Liver (tissue), 9 donors: ENCODE results near the gene NLRP11. TPM values are rescaled to one million over a fixed set of nuclear protein-coding genes. Genes with fewer than 3 reads are reported as not detected.

Experiments
- DNase-seq: peaks from one replicate; pipeline ENCODE4 v3.0.0-alpha.2; 2017; ENCODE audit warnings: low spot score
- H3K27ac ChIP-seq, 2 donors: one replicate each; pipeline ENCODE4 v1.7.0; 2013; ENCODE audit warnings: inconsistent platforms in 2 of 2, low read length in 2 of 2, control low read depth in 1 of 2, low read depth in 1 of 2, mild to moderate bottlenecking in 1 of 2
- H3K27me3 ChIP-seq, 4 donors: one replicate each; pipeline versions ENCODE4 v1.6.1 to v1.7.0; 2013; ENCODE audit warnings: low read length in 3 of 4, inconsistent platforms in 1 of 4, mild to moderate bottlenecking in 1 of 4, moderate library complexity in 1 of 4; ENCODE audit not compliant: control insufficient read depth in 4 of 4, insufficient read depth in 4 of 4
- H3K36me3 ChIP-seq, 4 donors: one replicate each; pipeline versions ENCODE4 v1.6.1 to v1.7.0; 2013; ENCODE audit warnings: low read length in 3 of 4, mild to moderate bottlenecking in 3 of 4, low read depth in 1 of 4, moderate library complexity in 1 of 4; ENCODE audit not compliant: control insufficient read depth in 4 of 4, insufficient read depth in 3 of 4
- H3K4me1 ChIP-seq, 4 donors: one replicate each; pipeline versions ENCODE4 v1.6.1 to v1.7.0; 2013; ENCODE audit warnings: low read length in 3 of 4, mild to moderate bottlenecking in 3 of 4, moderate library complexity in 1 of 4; ENCODE audit not compliant: control insufficient read depth in 4 of 4, insufficient read depth in 4 of 4
- H3K4me3 ChIP-seq, 3 donors: one replicate each; pipeline versions ENCODE4 v1.6.1 to v1.7.0; 2013; ENCODE audit warnings: low read length in 3 of 3, control low read depth in 1 of 3, low read depth in 1 of 3, mild to moderate bottlenecking in 1 of 3
- H3K9ac ChIP-seq, 2 donors: one replicate each; pipeline ENCODE4 v1.7.0; 2013; ENCODE audit warnings: low read length in 2 of 2, mild to moderate bottlenecking in 2 of 2, moderate library complexity in 2 of 2, control low read depth in 1 of 2, low read depth in 1 of 2
- H3K9me3 ChIP-seq, 4 donors: one replicate each; pipeline versions ENCODE4 v1.6.1 to v1.7.0; 2013; ENCODE audit warnings: low read length in 3 of 4; ENCODE audit not compliant: control insufficient read depth in 4 of 4
- ATF3 ChIP-seq: IDR thresholded peaks from 2 replicates; pipeline ENCODE4 v1.6.1; 2016; ENCODE audit warnings: antibody characterized with exemption
- CTCF ChIP-seq: fragments of 150-350 bp; IDR thresholded peaks from 2 replicates; pipeline ENCODE4 v1.5.1; 2017; ENCODE audit warnings: improper control_type of control experiment, low read depth, low read length; ENCODE audit not compliant: missing input control
- EGR1 ChIP-seq, 2 donors: IDR thresholded peaks; 2 replicates each; pipeline ENCODE4 v1.6.1; 2016 to 2018; ENCODE audit warnings: antibody characterized with exemption in 2 of 2, low read depth in 2 of 2
- FOXA1 ChIP-seq: IDR thresholded peaks from 2 replicates; pipeline ENCODE4 v1.6.1; 2016; ENCODE audit warnings: antibody characterized with exemption
- FOXA2 ChIP-seq: IDR thresholded peaks from 2 replicates; pipeline ENCODE4 v1.6.1; 2016; ENCODE audit warnings: antibody characterized with exemption
- GABPA ChIP-seq, 2 donors: IDR thresholded peaks in 1 of 2; conservative IDR thresholded peaks in 1 of 2; 2 replicates each; pipeline ENCODE4 v1.6.1; 2016; ENCODE audit warnings: antibody characterized with exemption in 2 of 2, mild to moderate bottlenecking in 1 of 2, moderate library complexity in 1 of 2
- HNF4A ChIP-seq, 2 donors: conservative IDR thresholded peaks; 2 replicates each; pipeline ENCODE4 v1.6.1; 2016; ENCODE audit warnings: antibody characterized with exemption in 2 of 2, mild to moderate bottlenecking in 2 of 2
- HNF4G ChIP-seq: IDR thresholded peaks from 2 replicates; pipeline ENCODE4 v1.6.1; 2016; ENCODE audit warnings: antibody characterized with exemption
- JUND ChIP-seq, 2 donors: IDR thresholded peaks; 2 replicates each; pipeline ENCODE4 v1.6.1; 2016; ENCODE audit warnings: antibody characterized with exemption in 2 of 2
- MAX ChIP-seq: IDR thresholded peaks from 2 replicates; pipeline ENCODE4 v1.6.1; 2016; ENCODE audit warnings: antibody characterized with exemption
- NR2F2 ChIP-seq: IDR thresholded peaks from 2 replicates; pipeline ENCODE4 v1.6.1; 2016; ENCODE audit warnings: antibody characterized with exemption
- RAD21 ChIP-seq, 2 donors: IDR thresholded peaks; 2 replicates each; pipeline ENCODE4 v1.6.1; 2016; ENCODE audit warnings: antibody characterized with exemption in 2 of 2, mild to moderate bottlenecking in 2 of 2
- REST ChIP-seq: IDR thresholded peaks from 2 replicates; pipeline ENCODE4 v1.6.1; 2016; ENCODE audit warnings: antibody characterized with exemption, mild to moderate bottlenecking
- RXRA ChIP-seq, 2 donors: IDR thresholded peaks; 2 replicates each; pipeline ENCODE4 v1.6.1; 2017 to 2018; ENCODE audit warnings: antibody characterized with exemption in 2 of 2, mild to moderate bottlenecking in 1 of 2
- SP1 ChIP-seq: IDR thresholded peaks from 2 replicates; pipeline ENCODE4 v1.6.1; 2018; ENCODE audit warnings: antibody characterized with exemption, mild to moderate bottlenecking
- TAF1 ChIP-seq: conservative IDR thresholded peaks from 2 replicates; pipeline ENCODE4 v1.6.1; 2016; ENCODE audit warnings: antibody characterized with exemption, mild to moderate bottlenecking
- YY1 ChIP-seq: IDR thresholded peaks from 2 replicates; pipeline ENCODE4 v1.6.1; 2016; ENCODE audit warnings: antibody characterized with exemption, mild to moderate bottlenecking
- ZBTB33 ChIP-seq: IDR thresholded peaks from 2 replicates; pipeline ENCODE4 v1.6.1; 2016; ENCODE audit warnings: antibody characterized with exemption
- WGBS: extraction: QIAGEN DNeasy Blood & Tissue Kit; methylation state at CpG from one replicate; pipeline ENCODE4 v1.1.7; 2013; 5-methylcytosine and 5-hydroxymethylcytosine counted together
- polyA plus RNA-seq, 2 donors: library from polyadenylated mRNA; stranded (reverse) in 1 of 2; unstranded in 1 of 2; fragments of 200-250 nt in 1 of 2; fragments of >200 nt in 1 of 2; fragmentation: Nextera tagmentation in 1 of 2; extraction: Ambion mirVana in 1 of 2; gene quantifications; one replicate each; pipeline versions ENCODE4 v1.2.1 to v1.2.3, GENCODE V29; 2013 to 2015
- total RNA-seq, 2 donors: library from RNA; depleted of rRNA; stranded (reverse); fragments of >200 nt; gene quantifications; one replicate each; pipeline ENCODE4 v1.2.3, GENCODE V29; 2014
- donor health status: healthy.
- donor health status: healthy.
- donor health status: healthy.
- donor health status: healthy.
- donor health status: healthy.

The NLRP11 gene
- total and polyA plus RNA-seq, 4 donors, result 0.28 to 0.33 TPM; not detected in 2

GRCh38 chr19:55802281-55802680 is 29.5 kb downstream of the NLRP11 start:
- no peak overlapping the region for H3K9ac ChIP-seq
- H3K27ac ChIP-seq, result no peak overlapping the region
- H3K4me3 ChIP-seq, result no peak overlapping the region
- DNase-seq, result no peak
- H3K4me1 ChIP-seq, result no peaks in the 10 kb centered on the region
- TF ChIP-seq TAF1 (no peak), REST (no peak), YY1 (peak; percentile 75), HNF4A (conservative IDR thresholded peaks at IDR 0.05) (peak in 1 of 2 donors; percentile 32), RXRA (IDR thresholded peaks at IDR 0.05) (peak in 1 of 2 donors; percentile 41), NR2F2 (no peak), MAX (no peak), CTCF (no peak), GABPA (IDR thresholded peaks at IDR 0.05 in 1 of 2, conservative IDR thresholded peaks at IDR 0.05 in 1 of 2) (no peak), ZBTB33 (peak; percentile 20), SP1 (no peak), FOXA1 (no peak), HNF4G (no peak), EGR1 (IDR thresholded peaks at IDR 0.05; ENCODE audit: low read depth in 2 of 2) (no peak), RAD21 (IDR thresholded peaks at IDR 0.05) (no peak), JUND (IDR thresholded peaks at IDR 0.05) (no peak), FOXA2 (no peak), ATF3 (no peak)
- H3K36me3 ChIP-seq, result no peaks in the 10 kb centered on the region
- no peaks in the 10 kb centered on the region for H3K9me3 ChIP-seq
- 40% methylated on average over 2 of the region's 2 CpGs for WGBS
- H3K27me3 ChIP-seq, result no peaks in the 10 kb centered on the region
